C1 segment of cervical spinal cord (tissue), 14 donors: ENCODE data around the gene SERPINA10.
"Not testable (repeated sequence)": the region's sequence is repeated elsewhere in the genome, so short reads cannot be mapped to it uniquely, and the experiment has no call there.

ENCODE experiments used
- DNase-seq, 14 donors: peaks; one replicate each; lab custom pipeline; 2025; lab: John Stamatoyannopoulos, UW

SERPINA10 gene

DNA sequence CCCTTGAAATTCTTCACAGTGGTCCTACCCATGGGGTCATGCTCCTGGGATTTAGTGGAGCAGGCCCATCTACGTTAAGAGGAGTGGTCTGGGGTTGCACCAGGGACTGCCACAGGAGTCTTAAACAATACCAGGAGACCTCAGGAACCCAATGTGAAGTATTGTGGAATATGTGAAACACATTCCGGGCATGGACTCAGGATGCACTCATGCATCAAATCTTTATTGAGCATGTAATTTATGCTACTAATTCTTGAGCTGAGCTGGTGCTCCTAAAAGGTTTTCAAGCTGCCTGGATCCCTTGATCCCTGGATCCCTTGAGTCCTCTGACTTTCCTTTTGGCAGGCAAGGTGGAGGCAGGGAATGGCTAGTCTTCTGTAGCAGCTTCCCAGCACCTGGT, 8.8 kb downstream of the SERPINA10 start:
- no peak for DNase-seq

DNA sequence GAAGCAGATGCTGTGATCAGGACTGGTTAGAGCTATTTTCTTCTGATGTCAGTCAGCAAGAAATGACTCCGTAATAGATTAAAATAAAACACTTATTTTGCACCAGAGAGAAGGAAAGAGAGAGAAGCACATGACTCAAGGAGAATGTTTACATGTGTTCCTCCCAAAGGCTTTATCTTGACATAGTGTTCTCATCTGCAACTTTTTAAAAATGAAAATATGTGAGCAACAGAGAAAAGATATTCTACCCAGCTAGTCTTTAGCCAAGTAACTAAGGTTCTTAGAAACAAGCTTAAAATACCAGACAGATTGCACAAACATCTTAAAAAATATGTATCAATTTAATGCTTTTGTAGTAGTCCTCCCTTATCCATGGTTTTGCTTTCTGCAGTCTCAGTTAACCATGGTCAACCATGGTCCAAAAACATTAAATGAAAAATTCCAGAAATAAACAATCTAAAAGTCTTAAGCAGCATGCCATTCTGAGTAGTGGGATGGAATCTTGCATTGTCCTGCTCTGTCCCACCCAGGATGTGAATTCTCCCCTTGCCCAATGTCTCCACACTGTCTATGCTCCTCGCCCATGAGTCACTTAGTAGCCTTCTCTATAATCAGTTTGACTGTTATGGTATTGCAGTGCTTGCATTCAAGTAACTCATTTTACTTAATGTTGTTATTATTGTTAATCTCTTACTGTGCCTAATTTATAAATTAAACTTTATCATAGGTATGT, 9.9 kb downstream of the SERPINA10 start:
- DNase-seq = no peak

DNA sequence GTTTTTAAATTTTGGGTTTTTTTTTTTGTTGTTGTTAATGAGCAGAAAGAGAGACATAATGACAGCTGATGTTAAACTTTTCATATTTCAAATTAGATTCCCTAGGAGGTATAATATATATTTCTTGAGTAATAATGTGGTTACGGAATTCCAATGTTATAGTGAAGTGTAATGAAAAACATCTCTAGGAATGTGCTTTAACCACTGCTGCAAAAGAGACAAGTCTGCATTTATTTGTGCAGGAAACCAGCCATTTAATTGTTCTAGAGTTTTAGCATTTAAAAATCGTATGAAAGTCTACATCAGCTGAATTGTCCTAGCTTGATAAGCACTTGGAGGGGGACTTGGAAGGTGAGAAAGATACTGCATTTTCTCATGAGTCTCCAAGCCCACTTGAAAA, 14.3 kb downstream of the SERPINA10 start:
- no peak for DNase-seq

GRCh38 chr14:94276898-94277561, 16.0 kb downstream of the SERPINA10 start:
- not testable (repeated sequence) for DNase-seq

DNA sequence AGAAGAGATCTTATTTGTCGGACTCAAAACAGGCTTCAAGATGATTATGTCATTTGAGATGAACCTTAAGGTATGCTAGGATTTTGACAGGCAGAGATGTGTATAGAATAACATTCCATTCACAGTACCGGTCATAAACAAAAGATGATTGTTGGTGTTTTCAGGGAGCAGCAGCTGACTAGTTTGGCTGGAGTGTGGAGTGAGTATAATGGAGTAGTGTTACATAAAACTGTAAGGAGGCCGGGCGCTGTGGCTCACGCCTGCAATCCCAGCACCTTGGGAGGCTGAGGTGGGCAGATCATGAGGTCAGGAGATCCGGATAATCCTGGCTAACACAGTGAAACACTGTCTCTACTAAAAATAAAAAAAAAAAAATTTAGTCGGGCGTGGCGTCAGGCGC, 23.9 kb downstream of the SERPINA10 start:
- peak in 8 of 14 donors; percentile 5 to 36 (median 14) for DNase-seq

DNA sequence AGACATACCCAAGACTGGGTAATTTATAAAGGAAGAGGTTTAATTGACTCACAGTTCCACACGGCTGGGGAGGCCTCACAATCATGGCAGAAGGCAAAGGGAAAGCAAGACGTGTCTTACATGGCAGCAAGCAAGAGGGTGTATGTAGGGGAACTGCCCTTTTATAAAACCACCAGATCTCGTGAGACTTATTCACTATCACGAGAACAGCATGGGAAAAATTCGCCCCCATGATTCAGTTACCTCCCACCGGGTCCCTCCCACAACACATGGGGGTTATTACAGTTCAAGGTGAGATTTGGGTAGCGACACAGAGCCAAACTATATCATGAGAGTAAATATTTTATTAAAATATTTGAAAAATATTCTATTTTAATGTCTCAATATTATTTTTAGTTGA, 24.5 kb downstream of the SERPINA10 start:
- DNase-seq = not testable (repeated sequence)

DNA sequence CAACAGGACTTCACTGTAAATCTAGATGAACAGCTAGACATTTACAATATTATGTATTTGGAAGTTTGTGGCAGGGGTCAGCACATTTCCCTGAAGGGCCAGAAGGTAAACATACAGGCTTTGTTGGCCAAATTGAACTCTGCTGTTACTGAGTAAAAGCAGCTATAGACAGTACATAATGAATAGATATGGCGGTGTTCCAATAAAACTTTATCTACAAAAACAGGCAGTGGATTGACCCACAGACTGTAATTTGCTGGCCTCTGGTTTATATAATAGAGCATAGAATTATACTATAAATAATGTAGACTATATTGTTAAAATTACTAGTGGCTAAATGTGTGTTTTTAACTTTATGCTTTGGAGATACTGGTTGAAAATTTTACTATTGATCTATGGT, 25.7 kb downstream of the SERPINA10 start:
- no peak for DNase-seq

DNA sequence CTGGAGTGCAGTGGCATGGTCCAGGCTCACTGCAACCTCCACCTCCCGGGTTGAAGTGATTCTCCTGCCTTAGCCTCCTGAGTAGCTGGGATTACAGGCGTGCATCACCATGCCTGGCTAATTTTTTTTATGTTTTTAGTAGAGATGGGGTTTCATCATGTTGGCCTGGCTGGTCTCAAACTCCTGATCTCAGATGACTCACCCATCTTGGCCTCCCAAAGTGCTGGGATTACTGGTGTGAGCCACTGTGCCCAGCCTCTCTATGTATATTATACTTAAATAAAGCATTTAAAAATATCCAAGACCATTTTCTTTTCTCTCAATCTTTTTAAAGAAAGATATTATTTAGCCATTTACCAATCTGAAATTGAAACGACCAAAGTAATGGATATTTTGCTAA, 28.9 kb downstream of the SERPINA10 start:
- DNase-seq = not testable (repeated sequence)

- DNase-seq = no peak
Observed at GRCh38 chr14:94244182-94244581, 48.9 kb downstream of the SERPINA10 start.

- no peak for DNase-seq
Observed at GRCh38 chr14:94239406-94239805, 53.7 kb downstream of the SERPINA10 start.

DNA sequence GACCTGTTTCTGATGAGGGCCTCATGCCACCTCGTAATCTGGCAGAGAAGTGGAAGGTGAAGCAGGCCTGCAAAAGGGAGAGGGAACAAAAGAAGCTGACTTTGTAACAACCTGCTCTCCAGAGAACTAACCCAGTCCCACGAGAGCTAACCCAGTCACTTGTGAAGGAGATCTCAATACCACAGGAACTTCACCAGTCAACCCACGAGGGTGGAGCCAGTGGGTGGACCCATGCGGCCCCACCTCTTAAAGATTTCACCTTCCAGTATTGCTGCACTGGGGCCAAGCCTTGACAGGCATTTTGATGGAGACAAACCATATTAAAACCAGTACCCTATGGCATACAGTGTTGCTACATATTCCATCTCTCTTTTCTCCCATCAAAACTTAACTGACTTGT, 55.1 kb downstream of the SERPINA10 start:
- DNase-seq = no peak

- no peak for DNase-seq
Observed at GRCh38 chr14:94237046-94237445, 56.0 kb downstream of the SERPINA10 start.
